GM12878 (cell line): Measurements from ENCODE around the gene GMIP. TPM values are rescaled to one million over a fixed set of nuclear protein-coding genes. Genes with fewer than 3 reads are reported as not detected.

Source experiments
- ATAC-seq: fragments of 200-7000 bp; cut with Tn5 transposase; 3 replicates; pipeline ENCODE4 v1.9.1; 2020; ENCODE audit warnings: mild to moderate bottlenecking, moderate library complexity
- BruUV-seq: library from RNA; stranded (reverse); fragments of 400-500 nt; replicated peaks from 2 replicates; lab custom pipeline; 2021; lab: Mats Ljungman, UMichigan
- CTCF ChIA-PET: fragments of 300-600 bp; sonication (Branson Sonifier 250); formaldehyde crosslinking; extraction: SDS; loops from one replicate; lab custom pipeline; 2021; ENCODE audit warnings: inconsistent platforms; lab: Yijun Ruan, JAX
- POLR2A ChIA-PET: fragments of 350-600 bp; formaldehyde crosslinking; extraction: SDS; loops from one replicate; lab custom pipeline; 2021; ENCODE audit warnings: inconsistent platforms; lab: Charles Lee
- RAD21 ChIA-PET: fragments of 300-600 bp; sonication (Branson Sonifier 250); formaldehyde crosslinking; loops from one replicate; lab custom pipeline; 2023; ENCODE audit warnings: antibody characterized with exemption; ENCODE audit not compliant: unreplicated experiment; lab: Charles Lee
- SMC1A ChIA-PET: fragments of 300-600 bp; sonication (Branson Sonifier 250); formaldehyde crosslinking; loops from one replicate; lab custom pipeline; 2023; ENCODE audit not compliant: unreplicated experiment, uncharacterized antibody; lab: Charles Lee
- DNase-seq: peaks from one replicate; pipeline ENCODE4 v3.0.0-alpha.2; 2011; ENCODE audit warnings: low read depth, low spot score
- FAIRE-seq: peaks from 3 replicates; lab custom pipeline; 2011; peaks lifted over from hg19 to GRCh38; lab: Jason Lieb, UNC
- H2AFZ ChIP-seq: 2 replicates; pipeline ENCODE4 v1.6.0; 2011; ENCODE audit warnings: low read depth, low read length, control low read depth; ENCODE audit not compliant: control insufficient read depth
- H3K27ac ChIP-seq: 2 replicates; pipeline ENCODE4 v1.5.1; 2011; ENCODE audit warnings: control low read depth; ENCODE audit not compliant: control insufficient read depth, insufficient read depth
- H3K27me3 ChIP-seq, 2 experiments: replicated peaks in 1 of 2; 2 replicates each; pipeline versions ENCODE4 v1.6.0 to v1.6.1; 2011; ENCODE audit warnings: low read length in 1 of 2; ENCODE audit not compliant: control insufficient read depth in 2 of 2, insufficient read depth in 2 of 2
- H3K36me3 ChIP-seq, 2 experiments: 2 replicates each; pipeline ENCODE4 v1.5.1; 2011; ENCODE audit warnings: low read length in 1 of 2; ENCODE audit not compliant: control insufficient read depth in 2 of 2, insufficient read depth in 2 of 2
- H3K4me1 ChIP-seq: 2 replicates; pipeline ENCODE4 v1.6.1; 2011; ENCODE audit warnings: mild to moderate bottlenecking, low read length, moderate library complexity, mixed read lengths; ENCODE audit not compliant: control insufficient read depth, insufficient read depth
- H3K4me2 ChIP-seq: 2 replicates; pipeline ENCODE4 v1.6.0; 2011; ENCODE audit warnings: control low read depth; ENCODE audit not compliant: control insufficient read depth, insufficient read depth
- H3K4me3 ChIP-seq: fragments of 200-600 bp; sonication (generic); 2 replicates; pipeline ENCODE4 v1.5.1; 2016
- H3K79me2 ChIP-seq: 2 replicates; pipeline ENCODE4 v1.6.0; 2011; ENCODE audit warnings: low read length; ENCODE audit not compliant: control insufficient read depth, insufficient read depth
- H3K9ac ChIP-seq: 2 replicates; pipeline ENCODE4 v1.8.0; 2011; ENCODE audit warnings: low read length, control low read depth, mixed read lengths; ENCODE audit not compliant: control insufficient read depth, insufficient read depth
- H3K9me3 ChIP-seq: replicated peaks from 3 replicates; pipeline ENCODE4 v1.5.1; 2011; ENCODE audit warnings: mild to moderate bottlenecking, low read length; ENCODE audit not compliant: control insufficient read depth, insufficient read depth
- H4K20me1 ChIP-seq: 2 replicates; pipeline ENCODE4 v1.6.0; 2011; ENCODE audit not compliant: control insufficient read depth, insufficient read depth
- CBX5 ChIP-seq: sonication (generic); IDR thresholded peaks from 2 replicates; pipeline ENCODE4 v1.6.1; 2016; ENCODE audit warnings: low read depth, moderate library complexity, mild to moderate bottlenecking, inconsistent platforms
- EZH2 ChIP-seq: IDR thresholded peaks from 2 replicates; pipeline ENCODE4 v1.6.1; 2012; ENCODE audit warnings: low read depth, mild to moderate bottlenecking, control low read depth, inconsistent platforms, low read length, borderline replicate concordance; ENCODE audit not compliant: control insufficient read depth
- HDAC6 ChIP-seq: fragments of 200-600 bp; sonication (generic); IDR thresholded peaks from one replicate; pipeline ENCODE4 v1.8.0; 2017; ENCODE audit warnings: antibody characterized with exemption; ENCODE audit not compliant: unreplicated experiment
- MTA2 ChIP-seq: fragments of 450-650 bp; IDR thresholded peaks from 2 replicates; pipeline ENCODE4 v1.6.1; 2016; ENCODE audit warnings: low read depth, mild to moderate bottlenecking, moderate library complexity
- NR2C1 ChIP-seq: fragments of 450-650 bp; IDR thresholded peaks from 2 replicates; pipeline ENCODE4 v1.6.1; 2017; ENCODE audit warnings: antibody characterized with exemption, mild to moderate bottlenecking, moderate library complexity
- PAX8 ChIP-seq: fragments of 450-650 bp; IDR thresholded peaks from 2 replicates; pipeline ENCODE4 v1.6.1; 2017; ENCODE audit warnings: mild to moderate bottlenecking, moderate library complexity
- POLR2A ChIP-seq: IDR thresholded peaks from 2 replicates; pipeline ENCODE4 v1.6.1; 2011; ENCODE audit warnings: low read depth, mild to moderate bottlenecking, low read length
- TCF12 ChIP-seq: IDR thresholded peaks from 2 replicates; pipeline ENCODE4 v1.6.1; 2011; ENCODE audit warnings: low read depth, mild to moderate bottlenecking, low read length
- ZBTB4 ChIP-seq: fragments of 450-650 bp; formaldehyde crosslinking; IDR thresholded peaks from 2 replicates; pipeline ENCODE4 v1.4.0; 2022; ENCODE audit warnings: mild to moderate bottlenecking, moderate library complexity
- ZNF384 ChIP-seq: IDR thresholded peaks from 2 replicates; pipeline ENCODE4 v1.6.1; 2012; ENCODE audit warnings: low read depth, mild to moderate bottlenecking, low read length, improper control_type of control experiment, borderline replicate concordance
- WGBS: methylation state at CpG from one replicate; pipeline ENCODE4 v1.1.6; 2016; ENCODE audit warnings: low lambda C conversion rate; ENCODE audit not compliant: insufficient replicate concordance, insufficient coverage; ENCODE audit errors: missing lambda C conversion rate; 5-methylcytosine and 5-hydroxymethylcytosine counted together
- in situ Hi-C: fragments of 300-500 bp; cut with MboI; formaldehyde crosslinking; loops from 9 replicates; pipeline ENCODE4 v1.14.3; 2018; ENCODE audit warnings: mixed read lengths
- intact Hi-C: fragments of 100-400 bp; cut with micrococcal nuclease; formaldehyde crosslinking; loops from one replicate; pipeline ENCODE4 v1.14.2; 2022; ENCODE audit not compliant: unreplicated experiment
- polyA plus RNA-seq, 11 experiments: library from polyadenylated mRNA; depleted of rRNA in 4 of 11; unstranded in 6 of 11; stranded (reverse) in 5 of 11; fragments of >200 nt; fragmentation: Nextera tagmentation in 4 of 11; fragmentation: Illumina TruSeq in 1 of 11; extraction: Ambion mirVana in 4 of 11; extraction: Trizol in 1 of 11; gene quantifications; 1 replicate in 1 of 11; 2 replicates in 10 of 11; pipeline versions ENCODE4 v1.2.1 to v1.2.3, GENCODE V29; 2011 to 2016; ENCODE audit warnings: inconsistent platforms in 2 of 11, missing spikeins in 2 of 11, low read depth in 1 of 11
- total RNA-seq, 4 experiments: library from RNA; depleted of rRNA in 3 of 4; stranded (reverse); fragments of >200 nt in 3 of 4; fragmentation: Illumina TruSeq in 1 of 4; extraction: Trizol in 1 of 4; gene quantifications; 2 replicates each; pipeline versions ENCODE4 v1.2.1 to v1.2.3, GENCODE V29; 2013 to 2021
- TF ChIP-seq, protein P1 (sequence below): fragments of 450-650 bp; IDR thresholded peaks from 2 replicates; pipeline ENCODE4 v1.6.1; 2016; ENCODE audit warnings: mild to moderate bottlenecking

Gene GMIP
- total and polyA plus RNA-seq, 10 of the 15 experiments (the other 5 are each of a cell fraction or from before 2014, with no cell fraction given): 1.5 to 63.5 (median 22.3) TPM

DNA sequence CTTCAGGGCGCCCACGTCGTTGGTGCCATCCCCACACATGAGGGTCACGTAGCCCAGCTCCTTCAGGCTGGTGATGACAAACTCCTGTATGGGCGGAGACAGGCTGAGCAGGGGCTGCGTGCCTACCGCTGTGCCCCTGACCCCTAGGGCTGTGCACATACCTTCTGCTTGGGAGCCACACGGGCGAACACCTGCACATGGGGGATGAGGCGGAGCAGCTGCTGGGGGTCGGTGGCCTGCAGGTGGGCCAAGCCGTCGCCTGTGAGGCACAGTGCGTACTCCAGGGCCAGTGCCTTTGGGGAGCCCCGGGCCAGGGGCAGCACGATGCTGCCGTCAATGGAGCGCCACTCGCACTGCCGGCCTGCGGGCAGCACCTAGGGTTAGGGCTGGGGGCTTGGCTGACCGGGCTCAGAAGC lies 6.1 kb upstream of the GMIP start:
- SMC1A ChIA-PET: no interaction called here
- Histone ChIP-seq H4K20me1 (no peaks in the 10 kb centered on the region), H3K4me3 (no peak overlapping the region), H3K4me2 (no peak overlapping the region), H2AFZ (no peak overlapping the region), H3K9me3 (no peaks in the 10 kb centered on the region), H3K9ac (no peak overlapping the region), H3K4me1 (no peaks in the 10 kb centered on the region), H3K36me3 (peaks cover 35 to 74% of the 10 kb centered on the region in 2 experiments), H3K27ac (no peak overlapping the region), H3K79me2 (no peaks in the 10 kb centered on the region), H3K27me3 (no peaks in the 10 kb centered on the region)
- in situ Hi-C loops (no loop called here), intact Hi-C loops (no loop called here)
- TF ChIP-seq ZNF384 (no peak), POLR2A (peak; percentile 50), CBX5 (no peak)
- no peak for FAIRE-seq
- no peak for DNase-seq
- POLR2A ChIA-PET: no interaction called here
- no peak for ATAC-seq
- WGBS: 96% methylated on average over 22 of the region's 22 CpGs
- BruUV-seq: no TSS peak
- RAD21 ChIA-PET: interaction anchor here (0.8 kb wide), 1 partner anchor 12 kb away, joined by 3 read pairs; no protein-coding TSS in a partner anchor
- CTCF ChIA-PET: interaction anchor here (1.2 kb wide), 1 partner anchor 117 kb away, joined by 3 read pairs; no protein-coding TSS in a partner anchor

DNA sequence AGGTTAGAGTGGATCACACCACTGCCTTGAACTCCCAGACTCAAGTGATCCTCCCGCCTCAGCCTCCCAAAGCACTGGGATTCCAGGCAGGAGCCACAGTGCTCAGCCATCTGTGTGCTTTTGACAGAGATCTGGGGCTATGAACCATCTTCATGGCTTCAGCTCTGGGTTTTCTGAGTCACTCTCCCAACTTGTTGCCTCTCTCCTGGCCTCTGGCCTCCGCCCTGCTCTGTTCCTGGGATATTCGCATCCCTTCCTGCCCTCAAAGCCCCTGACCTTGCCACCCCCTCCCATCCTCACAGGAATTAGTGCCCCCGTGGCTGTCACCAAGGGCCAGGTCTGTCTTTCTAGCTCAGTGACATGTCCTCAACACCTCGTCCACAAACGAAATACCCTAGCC lies 5.7 kb upstream of the GMIP start:
- Histone ChIP-seq H3K9ac (no peak overlapping the region), H4K20me1 (no peaks in the 10 kb centered on the region), H3K27me3 (no peaks in the 10 kb centered on the region), H3K79me2 (no peaks in the 10 kb centered on the region), H3K9me3 (no peaks in the 10 kb centered on the region), H3K4me3 (no peak overlapping the region), H2AFZ (no peak overlapping the region)
- no TSS peak for BruUV-seq
- FAIRE-seq: no peak
- CTCF ChIA-PET: interaction anchor here (1.2 to 1.4 kb wide), 2 partner anchors 102 to 117 kb away, joined by 3 read pairs; no protein-coding TSS in a partner anchor
- RAD21 ChIA-PET: interaction anchor here (0.8 kb wide), 1 partner anchor 13 kb away, joined by 3 read pairs; no protein-coding TSS in a partner anchor
- DNase-seq: no peak
- SMC1A ChIA-PET: no interaction called here
- WGBS: 97% methylated on average over 6 of the region's 6 CpGs
- POLR2A ChIA-PET: no interaction called here
- no peak for ATAC-seq
- intact Hi-C loops: no loop called here
- TF ChIP-seq TCF12: no peak
- TF ChIP-seq ZBTB4 (CRISPR knock-in tag): no peak
- TF ChIP-seq, protein P1, sequence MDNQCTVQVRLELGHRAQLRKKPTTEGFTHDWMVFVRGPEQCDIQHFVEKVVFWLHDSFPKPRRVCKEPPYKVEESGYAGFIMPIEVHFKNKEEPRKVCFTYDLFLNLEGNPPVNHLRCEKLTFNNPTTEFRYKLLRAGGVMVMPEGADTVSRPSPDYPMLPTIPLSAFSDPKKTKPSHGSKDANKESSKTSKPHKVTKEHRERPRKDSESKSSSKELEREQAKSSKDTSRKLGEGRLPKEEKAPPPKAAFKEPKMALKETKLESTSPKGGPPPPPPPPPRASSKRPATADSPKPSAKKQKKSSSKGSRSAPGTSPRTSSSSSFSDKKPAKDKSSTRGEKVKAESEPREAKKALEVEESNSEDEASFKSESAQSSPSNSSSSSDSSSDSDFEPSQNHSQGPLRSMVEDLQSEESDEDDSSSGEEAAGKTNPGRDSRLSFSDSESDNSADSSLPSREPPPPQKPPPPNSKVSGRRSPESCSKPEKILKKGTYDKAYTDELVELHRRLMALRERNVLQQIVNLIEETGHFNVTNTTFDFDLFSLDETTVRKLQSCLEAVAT: no peak
- no peak for TF ChIP-seq HDAC6
- TF ChIP-seq NR2C1: no peak
- TF ChIP-seq PAX8: no peak
- TF ChIP-seq EZH2: no peak
- no peak for TF ChIP-seq MTA2
- TF ChIP-seq, all 136 proteins: peak for 0
- Histone ChIP-seq H3K4me1 (peaks cover under 1% of the 10 kb centered on the region), H3K27ac (no peak overlapping the region), H3K36me3 (peaks cover 35 to 70% of the 10 kb centered on the region in 2 experiments), H3K4me2 (no peak overlapping the region)
- in situ Hi-C loops: no loop called here
